Liver (tissue), 9 donors: Measurements from ENCODE around the gene TM7SF3. TPM values are rescaled to one million over a fixed set of nuclear protein-coding genes. Genes with fewer than 3 reads are reported as not detected.

ENCODE experiments used
- DNase-seq: peaks from one replicate; pipeline ENCODE4 v3.0.0-alpha.2; 2017; ENCODE audit warnings: low spot score
- H3K27ac ChIP-seq, 2 donors: one replicate each; pipeline ENCODE4 v1.7.0; 2013; ENCODE audit warnings: inconsistent platforms in 2 of 2, low read length in 2 of 2, control low read depth in 1 of 2, low read depth in 1 of 2, mild to moderate bottlenecking in 1 of 2
- H3K27me3 ChIP-seq, 4 donors: one replicate each; pipeline versions ENCODE4 v1.6.1 to v1.7.0; 2013; ENCODE audit warnings: low read length in 3 of 4, inconsistent platforms in 1 of 4, mild to moderate bottlenecking in 1 of 4, moderate library complexity in 1 of 4; ENCODE audit not compliant: control insufficient read depth in 4 of 4, insufficient read depth in 4 of 4
- H3K36me3 ChIP-seq, 4 donors: one replicate each; pipeline versions ENCODE4 v1.6.1 to v1.7.0; 2013; ENCODE audit warnings: low read length in 3 of 4, mild to moderate bottlenecking in 3 of 4, low read depth in 1 of 4, moderate library complexity in 1 of 4; ENCODE audit not compliant: control insufficient read depth in 4 of 4, insufficient read depth in 3 of 4
- H3K4me1 ChIP-seq, 4 donors: one replicate each; pipeline versions ENCODE4 v1.6.1 to v1.7.0; 2013; ENCODE audit warnings: low read length in 3 of 4, mild to moderate bottlenecking in 3 of 4, moderate library complexity in 1 of 4; ENCODE audit not compliant: control insufficient read depth in 4 of 4, insufficient read depth in 4 of 4
- H3K4me3 ChIP-seq, 3 donors: one replicate each; pipeline versions ENCODE4 v1.6.1 to v1.7.0; 2013; ENCODE audit warnings: low read length in 3 of 3, control low read depth in 1 of 3, low read depth in 1 of 3, mild to moderate bottlenecking in 1 of 3
- H3K9ac ChIP-seq, 2 donors: one replicate each; pipeline ENCODE4 v1.7.0; 2013; ENCODE audit warnings: low read length in 2 of 2, mild to moderate bottlenecking in 2 of 2, moderate library complexity in 2 of 2, control low read depth in 1 of 2, low read depth in 1 of 2
- H3K9me3 ChIP-seq, 4 donors: one replicate each; pipeline versions ENCODE4 v1.6.1 to v1.7.0; 2013; ENCODE audit warnings: low read length in 3 of 4; ENCODE audit not compliant: control insufficient read depth in 4 of 4
- ATF3 ChIP-seq: IDR thresholded peaks from 2 replicates; pipeline ENCODE4 v1.6.1; 2016; ENCODE audit warnings: antibody characterized with exemption
- CTCF ChIP-seq: fragments of 150-350 bp; IDR thresholded peaks from 2 replicates; pipeline ENCODE4 v1.5.1; 2017; ENCODE audit warnings: improper control_type of control experiment, low read depth, low read length; ENCODE audit not compliant: missing input control
- EGR1 ChIP-seq, 2 donors: IDR thresholded peaks; 2 replicates each; pipeline ENCODE4 v1.6.1; 2016 to 2018; ENCODE audit warnings: antibody characterized with exemption in 2 of 2, low read depth in 2 of 2
- FOXA1 ChIP-seq: IDR thresholded peaks from 2 replicates; pipeline ENCODE4 v1.6.1; 2016; ENCODE audit warnings: antibody characterized with exemption
- FOXA2 ChIP-seq: IDR thresholded peaks from 2 replicates; pipeline ENCODE4 v1.6.1; 2016; ENCODE audit warnings: antibody characterized with exemption
- GABPA ChIP-seq, 2 donors: IDR thresholded peaks in 1 of 2; conservative IDR thresholded peaks in 1 of 2; 2 replicates each; pipeline ENCODE4 v1.6.1; 2016; ENCODE audit warnings: antibody characterized with exemption in 2 of 2, mild to moderate bottlenecking in 1 of 2, moderate library complexity in 1 of 2
- HNF4A ChIP-seq, 2 donors: conservative IDR thresholded peaks; 2 replicates each; pipeline ENCODE4 v1.6.1; 2016; ENCODE audit warnings: antibody characterized with exemption in 2 of 2, mild to moderate bottlenecking in 2 of 2
- HNF4G ChIP-seq: IDR thresholded peaks from 2 replicates; pipeline ENCODE4 v1.6.1; 2016; ENCODE audit warnings: antibody characterized with exemption
- JUND ChIP-seq, 2 donors: IDR thresholded peaks; 2 replicates each; pipeline ENCODE4 v1.6.1; 2016; ENCODE audit warnings: antibody characterized with exemption in 2 of 2
- MAX ChIP-seq: IDR thresholded peaks from 2 replicates; pipeline ENCODE4 v1.6.1; 2016; ENCODE audit warnings: antibody characterized with exemption
- NR2F2 ChIP-seq: IDR thresholded peaks from 2 replicates; pipeline ENCODE4 v1.6.1; 2016; ENCODE audit warnings: antibody characterized with exemption
- RAD21 ChIP-seq, 2 donors: IDR thresholded peaks; 2 replicates each; pipeline ENCODE4 v1.6.1; 2016; ENCODE audit warnings: antibody characterized with exemption in 2 of 2, mild to moderate bottlenecking in 2 of 2
- REST ChIP-seq: IDR thresholded peaks from 2 replicates; pipeline ENCODE4 v1.6.1; 2016; ENCODE audit warnings: antibody characterized with exemption, mild to moderate bottlenecking
- RXRA ChIP-seq, 2 donors: IDR thresholded peaks; 2 replicates each; pipeline ENCODE4 v1.6.1; 2017 to 2018; ENCODE audit warnings: antibody characterized with exemption in 2 of 2, mild to moderate bottlenecking in 1 of 2
- SP1 ChIP-seq: IDR thresholded peaks from 2 replicates; pipeline ENCODE4 v1.6.1; 2018; ENCODE audit warnings: antibody characterized with exemption, mild to moderate bottlenecking
- TAF1 ChIP-seq: conservative IDR thresholded peaks from 2 replicates; pipeline ENCODE4 v1.6.1; 2016; ENCODE audit warnings: antibody characterized with exemption, mild to moderate bottlenecking
- YY1 ChIP-seq: IDR thresholded peaks from 2 replicates; pipeline ENCODE4 v1.6.1; 2016; ENCODE audit warnings: antibody characterized with exemption, mild to moderate bottlenecking
- ZBTB33 ChIP-seq: IDR thresholded peaks from 2 replicates; pipeline ENCODE4 v1.6.1; 2016; ENCODE audit warnings: antibody characterized with exemption
- WGBS: extraction: QIAGEN DNeasy Blood & Tissue Kit; methylation state at CpG from one replicate; pipeline ENCODE4 v1.1.7; 2013; 5-methylcytosine and 5-hydroxymethylcytosine counted together
- polyA plus RNA-seq, 2 donors: library from polyadenylated mRNA; stranded (reverse) in 1 of 2; unstranded in 1 of 2; fragments of 200-250 nt in 1 of 2; fragments of >200 nt in 1 of 2; fragmentation: Nextera tagmentation in 1 of 2; extraction: Ambion mirVana in 1 of 2; gene quantifications; one replicate each; pipeline versions ENCODE4 v1.2.1 to v1.2.3, GENCODE V29; 2013 to 2015
- total RNA-seq, 2 donors: library from RNA; depleted of rRNA; stranded (reverse); fragments of >200 nt; gene quantifications; one replicate each; pipeline ENCODE4 v1.2.3, GENCODE V29; 2014
- donor health status: healthy.
- donor health status: healthy.
- donor health status: healthy.
- donor health status: healthy.
- donor health status: healthy.

TM7SF3 gene
- total and polyA plus RNA-seq, 4 donors: 21.5 to 60.8 (median 44.6) TPM

GRCh38 chr12:27013611-27014084, 536 bp downstream of the TM7SF3 start:
- H3K27ac ChIP-seq: peak overlapping the region; percentile 87 to 99
- H3K36me3 ChIP-seq: no peaks in the 10 kb centered on the region
- whole genome bisulfite sequencing: under 1% methylated on average over 13 of the region's 13 CpGs
- peak overlapping the region; percentile 96 to 98 (median 97) for H3K4me3 ChIP-seq
- peak overlapping the region; percentile 77 to 91 for H3K9ac ChIP-seq
- no peaks in the 10 kb centered on the region for H3K9me3 ChIP-seq
- no peak for DNase-seq
- H3K4me1 ChIP-seq: peaks cover 1 to 42% (median 26%) of the 10 kb centered on the region in 4 donors
- H3K27me3 ChIP-seq: no peaks in the 10 kb centered on the region
- TF ChIP-seq REST (peak; percentile 67), NR2F2 (no peak), MAX (no peak), ZBTB33 (no peak), JUND (IDR thresholded peaks at IDR 0.05) (no peak), HNF4A (conservative IDR thresholded peaks at IDR 0.05) (no peak), TAF1 (no peak), YY1 (peak; percentile 92), HNF4G (no peak)

GRCh38 chr12:27012982-27013255, 1.3 kb downstream of the TM7SF3 start:
- no peak for DNase-seq
- H3K36me3 ChIP-seq: no peaks in the 10 kb centered on the region
- TF ChIP-seq TAF1: no peak
- no peak for TF ChIP-seq CTCF
- TF ChIP-seq FOXA2: no peak
- TF ChIP-seq SP1: no peak
- no peak for TF ChIP-seq ATF3
- no peak for TF ChIP-seq FOXA1
- no peak for TF ChIP-seq EGR1 (IDR thresholded peaks at IDR 0.05; ENCODE audit: low read depth in 2 of 2)
- TF ChIP-seq REST: no peak
- no peak for TF ChIP-seq NR2F2
- TF ChIP-seq HNF4G: no peak
- TF ChIP-seq RAD21 (IDR thresholded peaks at IDR 0.05): no peak
- no peak for TF ChIP-seq RXRA (IDR thresholded peaks at IDR 0.05)
- TF ChIP-seq GABPA (IDR thresholded peaks at IDR 0.05 in 1 of 2, conservative IDR thresholded peaks at IDR 0.05 in 1 of 2): no peak
- no peak for TF ChIP-seq YY1
- no peak for TF ChIP-seq MAX
- WGBS: 44% methylated on average over 5 of the region's 5 CpGs
- H3K4me1 ChIP-seq: peaks cover 1 to 48% (median 26%) of the 10 kb centered on the region in 4 donors
- H3K27ac ChIP-seq: peak overlapping the region; percentile 87 to 99
- H3K4me3 ChIP-seq: peak overlapping the region in 2 of 3 donors; percentile 97 to 98
- H3K9me3 ChIP-seq: no peaks in the 10 kb centered on the region
- peak overlapping the region; percentile 77 to 91 for H3K9ac ChIP-seq
- H3K27me3 ChIP-seq: no peaks in the 10 kb centered on the region
